Chondrocyte (in vitro differentiated cells): Measurements from ENCODE around the gene IGF1R. TPM values are rescaled to one million over a fixed set of nuclear protein-coding genes. Genes with fewer than 3 reads are reported as not detected.
A peak's percentile ranks its signal among the peaks of the same experiment; 100 is the strongest.

Experiments used
- DNase-seq: peaks from one replicate; pipeline ENCODE4 v3.0.0; 2021; ENCODE audit warnings: mixed read lengths, low spot score
- H3K27ac Mint-ChIP-seq: one replicate; pipeline ENCODE4 v1.8.0; 2021; ENCODE audit warnings: mild to moderate bottlenecking, moderate library complexity, mixed read lengths; ENCODE audit not compliant: unreplicated experiment
- H3K27me3 Mint-ChIP-seq: 2 replicates; pipeline ENCODE4 v1.8.0; 2021; ENCODE audit warnings: low read depth, mixed read lengths
- H3K36me3 Mint-ChIP-seq: 2 replicates; pipeline ENCODE4 v1.8.0; 2021; ENCODE audit warnings: low read depth, mixed read lengths
- H3K4me1 Mint-ChIP-seq: 2 replicates; pipeline ENCODE4 v1.8.0; 2021; ENCODE audit warnings: low read depth, mild to moderate bottlenecking, mixed read lengths
- H3K4me3 Mint-ChIP-seq: one replicate; pipeline ENCODE4 v1.8.0; 2021; ENCODE audit warnings: mild to moderate bottlenecking, moderate library complexity, mixed read lengths; ENCODE audit not compliant: unreplicated experiment
- H3K9me3 Mint-ChIP-seq: 2 replicates; pipeline ENCODE4 v1.8.0; 2021; ENCODE audit warnings: low read depth, mixed read lengths
- total RNA-seq: library from RNA; stranded (reverse); gene quantifications from 3 replicates; pipeline ENCODE4 v1.2.1, GENCODE V29; 2021
- TF ChIP-seq, protein P1 (sequence below): fragments of 200-600 bp; sonication (generic); IDR thresholded peaks from 2 replicates; pipeline ENCODE4 v1.5.0; 2021; ENCODE audit warnings: antibody characterized with exemption, mild to moderate bottlenecking, moderate library complexity

Gene IGF1R
- total RNA-seq, 1 donor from 2014 or later = 119 TPM

DNA sequence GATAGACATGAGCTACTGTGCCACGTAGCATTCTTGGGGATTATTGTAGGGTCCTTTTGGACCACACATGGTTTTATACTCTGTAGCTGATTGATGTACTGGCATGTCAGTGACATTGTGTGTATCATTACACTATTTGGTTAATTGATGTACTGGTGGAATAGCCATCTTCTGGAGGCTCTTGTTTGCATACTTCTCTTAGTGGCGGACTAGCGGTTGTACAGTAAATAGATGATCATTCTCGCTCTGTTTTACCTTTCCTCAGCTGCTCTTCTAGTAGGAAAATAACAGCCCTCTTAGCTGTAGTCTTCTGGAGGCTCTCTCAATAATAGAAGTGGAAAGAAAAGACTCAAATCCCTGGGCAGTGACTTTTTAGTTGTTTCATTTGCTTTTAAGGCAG lies 24.8 kb downstream of the IGF1R start:
- Mint-ChIP-seq H3K4me3 (no peak overlapping the region), H3K9me3 (no peaks in the 10 kb centered on the region), H3K4me1 (peaks cover 83% of the 10 kb centered on the region)

DNA sequence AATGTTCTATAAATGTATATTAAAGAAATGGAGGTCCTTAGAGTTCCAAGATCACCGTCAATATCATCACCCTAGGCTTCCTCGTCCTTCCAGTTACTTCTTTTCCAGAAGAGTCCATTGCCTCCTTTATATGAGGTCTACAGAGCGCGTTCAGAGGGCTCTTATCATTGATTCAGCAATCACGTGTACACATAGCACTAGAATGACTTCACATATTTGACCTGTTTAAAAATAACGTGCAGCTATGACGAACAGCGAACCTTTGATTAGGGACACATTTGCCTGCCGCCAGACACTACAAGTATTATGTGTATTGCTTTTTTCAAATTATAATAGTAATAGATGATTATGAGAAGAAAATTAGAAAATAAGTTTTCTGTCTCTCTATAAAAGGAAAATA lies 26.0 kb downstream of the IGF1R start:
- no peaks in the 10 kb centered on the region for H3K36me3 Mint-ChIP-seq
- TF ChIP-seq, protein P1, sequence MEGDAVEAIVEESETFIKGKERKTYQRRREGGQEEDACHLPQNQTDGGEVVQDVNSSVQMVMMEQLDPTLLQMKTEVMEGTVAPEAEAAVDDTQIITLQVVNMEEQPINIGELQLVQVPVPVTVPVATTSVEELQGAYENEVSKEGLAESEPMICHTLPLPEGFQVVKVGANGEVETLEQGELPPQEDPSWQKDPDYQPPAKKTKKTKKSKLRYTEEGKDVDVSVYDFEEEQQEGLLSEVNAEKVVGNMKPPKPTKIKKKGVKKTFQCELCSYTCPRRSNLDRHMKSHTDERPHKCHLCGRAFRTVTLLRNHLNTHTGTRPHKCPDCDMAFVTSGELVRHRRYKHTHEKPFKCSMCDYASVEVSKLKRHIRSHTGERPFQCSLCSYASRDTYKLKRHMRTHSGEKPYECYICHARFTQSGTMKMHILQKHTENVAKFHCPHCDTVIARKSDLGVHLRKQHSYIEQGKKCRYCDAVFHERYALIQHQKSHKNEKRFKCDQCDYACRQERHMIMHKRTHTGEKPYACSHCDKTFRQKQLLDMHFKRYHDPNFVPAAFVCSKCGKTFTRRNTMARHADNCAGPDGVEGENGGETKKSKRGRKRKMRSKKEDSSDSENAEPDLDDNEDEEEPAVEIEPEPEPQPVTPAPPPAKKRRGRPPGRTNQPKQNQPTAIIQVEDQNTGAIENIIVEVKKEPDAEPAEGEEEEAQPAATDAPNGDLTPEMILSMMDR = no peak
- no peaks in the 10 kb centered on the region for H3K27me3 Mint-ChIP-seq
- peaks cover 74% of the 10 kb centered on the region for H3K4me1 Mint-ChIP-seq
- no peak overlapping the region for H3K4me3 Mint-ChIP-seq
- DNase-seq = no peak
- no peak overlapping the region for H3K27ac Mint-ChIP-seq
- no peaks in the 10 kb centered on the region for H3K9me3 Mint-ChIP-seq

More for the DNA sequence above, 24.8 kb downstream of the IGF1R start:
- no peak for DNase-seq
- no peaks in the 10 kb centered on the region for H3K36me3 Mint-ChIP-seq
- H3K27ac Mint-ChIP-seq = peak overlapping the region; percentile 62
- H3K27me3 Mint-ChIP-seq = no peaks in the 10 kb centered on the region
- TF ChIP-seq, protein P1 = no peak

DNA sequence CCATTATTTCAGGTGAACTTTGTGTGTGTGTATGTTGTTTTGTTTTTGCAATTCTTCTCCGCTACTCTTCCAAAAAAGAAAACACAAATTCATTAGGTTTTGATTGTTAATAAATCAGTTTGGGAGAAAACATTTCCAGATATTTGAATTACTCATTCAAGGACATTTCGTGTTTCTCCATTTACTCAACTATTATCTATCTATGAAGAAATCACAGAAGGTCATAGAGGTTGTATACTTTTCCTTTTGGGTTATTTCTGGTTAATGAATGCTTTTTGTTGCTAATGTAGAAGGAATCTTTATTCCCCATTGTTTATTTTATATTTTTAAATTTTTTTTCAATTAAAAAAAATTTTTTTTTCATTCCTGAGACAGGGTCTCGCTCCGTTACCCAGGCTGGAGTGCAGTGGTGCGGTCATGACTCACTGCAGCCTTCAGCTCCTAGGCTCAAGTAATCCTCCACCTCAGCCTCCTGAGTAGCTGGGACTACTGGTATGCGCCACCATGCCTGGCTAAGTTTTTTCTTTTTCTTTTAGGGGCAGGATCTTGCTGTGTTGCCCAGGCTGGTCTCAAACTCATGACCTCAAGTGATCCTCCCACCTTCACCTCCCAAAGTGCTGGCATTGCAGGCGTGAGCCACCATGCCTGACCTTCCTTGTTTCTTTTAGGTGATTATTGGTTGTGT lies 28.4 kb downstream of the IGF1R start:
- no peaks in the 10 kb centered on the region for H3K9me3 Mint-ChIP-seq
- DNase-seq = no peak
- H3K27me3 Mint-ChIP-seq = no peaks in the 10 kb centered on the region
- peaks cover 54% of the 10 kb centered on the region for H3K4me1 Mint-ChIP-seq
- no peak overlapping the region for H3K27ac Mint-ChIP-seq
- TF ChIP-seq, protein P1 = no peak
- no peaks in the 10 kb centered on the region for H3K36me3 Mint-ChIP-seq
- H3K4me3 Mint-ChIP-seq = no peak overlapping the region

DNA sequence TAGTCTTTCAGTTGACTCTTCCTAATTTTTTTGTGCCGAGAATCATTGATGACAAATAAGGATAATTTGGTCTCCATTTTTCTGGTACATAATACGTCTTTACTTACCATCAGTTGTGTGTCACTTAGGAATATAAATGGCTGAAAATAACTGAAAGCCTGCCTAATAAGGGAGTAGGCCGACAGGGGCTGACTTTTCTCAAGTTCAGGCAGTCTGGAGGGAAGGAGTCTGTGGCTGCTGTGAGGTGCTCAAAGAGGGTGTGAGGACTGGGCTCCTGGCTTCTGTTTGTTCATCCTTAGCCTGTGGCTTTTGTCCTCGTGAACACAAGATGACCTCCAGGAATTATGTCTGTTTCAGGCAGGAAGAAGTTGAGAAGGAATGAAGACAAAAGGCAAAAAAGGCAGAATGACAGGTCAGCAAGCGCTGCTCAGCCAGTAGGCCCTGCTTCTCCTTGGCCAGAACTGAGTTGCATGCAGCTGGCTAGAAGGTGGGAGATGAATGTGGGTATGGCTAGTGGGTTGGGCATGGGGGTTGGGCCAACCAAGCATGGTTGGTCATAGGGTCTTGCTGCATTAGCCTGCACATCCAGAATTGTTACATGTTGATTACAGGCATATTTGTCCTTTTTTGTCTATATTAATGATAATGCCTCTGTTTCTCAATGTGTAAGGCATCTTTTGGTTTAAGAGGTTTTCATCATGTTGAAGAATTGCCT lies 29.2 kb downstream of the IGF1R start:
- TF ChIP-seq, protein P1 = no peak
- DNase-seq = no peak
- Mint-ChIP-seq H3K4me1 (peaks cover 52% of the 10 kb centered on the region), H3K27ac (no peak overlapping the region), H3K9me3 (no peaks in the 10 kb centered on the region), H3K27me3 (no peaks in the 10 kb centered on the region), H3K4me3 (no peak overlapping the region), H3K36me3 (no peaks in the 10 kb centered on the region)

DNA sequence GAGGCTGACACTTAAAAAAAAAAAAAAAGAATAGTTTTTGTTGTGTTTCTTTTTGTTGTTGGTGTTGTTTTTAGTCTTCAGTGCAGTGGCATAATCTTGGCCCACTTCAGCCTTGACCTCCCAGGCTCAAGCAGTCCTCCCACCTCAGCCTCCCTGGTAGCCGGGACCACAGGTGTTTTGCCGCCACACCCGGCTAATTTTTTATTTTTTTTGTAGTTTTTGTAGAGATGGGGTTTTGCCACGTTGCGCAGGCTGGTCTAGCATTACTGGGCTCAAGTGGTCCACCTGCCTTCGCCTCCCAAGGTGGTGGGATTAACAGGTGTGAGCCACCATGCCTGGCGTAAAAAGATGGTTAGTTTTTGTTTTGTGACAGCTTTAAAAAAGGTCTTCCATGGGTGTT lies 30.1 kb downstream of the IGF1R start:
- Mint-ChIP-seq H3K4me3 (no peak overlapping the region), H3K36me3 (no peaks in the 10 kb centered on the region), H3K9me3 (no peaks in the 10 kb centered on the region), H3K27ac (no peak overlapping the region), H3K27me3 (no peaks in the 10 kb centered on the region), H3K4me1 (peaks cover 51% of the 10 kb centered on the region)
- no peak for DNase-seq
- TF ChIP-seq, protein P1 = no peak
